HUES6 (cell line): ENCODE measurements around the gene TTC7B.

Experiments
- H3K27ac ChIP-seq: 2 replicates; pipeline ENCODE4 v1.7.0; 2013; ENCODE audit warnings: low read depth, mild to moderate bottlenecking, low read length, inconsistent platforms
- H3K27me3 ChIP-seq: 2 replicates; pipeline ENCODE4 v1.6.1; 2013; ENCODE audit warnings: low read length; ENCODE audit not compliant: control insufficient read depth, insufficient read depth
- H3K36me3 ChIP-seq: 2 replicates; pipeline ENCODE4 v1.6.1; 2013; ENCODE audit warnings: low read length; ENCODE audit not compliant: control insufficient read depth, insufficient read depth
- H3K4me1 ChIP-seq: 2 replicates; pipeline ENCODE4 v1.6.1; 2013; ENCODE audit warnings: low read length; ENCODE audit not compliant: control insufficient read depth, insufficient read depth
- H3K4me3 ChIP-seq: 2 replicates; pipeline ENCODE4 v1.5.1; 2013; ENCODE audit warnings: low read depth, low read length
- H3K9ac ChIP-seq: one replicate; pipeline ENCODE4 v1.6.1; 2013; ENCODE audit warnings: mild to moderate bottlenecking, low read length
- H3K9me3 ChIP-seq: 2 replicates; pipeline ENCODE4 v1.6.1; 2013; ENCODE audit warnings: low read depth, low read length; ENCODE audit not compliant: control insufficient read depth, insufficient read depth

Gene TTC7B

GRCh38 chr14:90626550-90626949 is 189.7 kb downstream of the TTC7B start:
- Histone ChIP-seq H3K9me3 (no peaks in the 10 kb centered on the region), H3K9ac (no peak overlapping the region), H3K27me3 (no peaks in the 10 kb centered on the region), H3K27ac (no peak overlapping the region), H3K4me3 (no peak overlapping the region), H3K36me3 (no peaks in the 10 kb centered on the region), H3K4me1 (peaks cover 15% of the 10 kb centered on the region)

- no peak overlapping the region for H3K27ac ChIP-seq
- no peak overlapping the region for H3K9ac ChIP-seq
- no peaks in the 10 kb centered on the region for H3K9me3 ChIP-seq
- no peaks in the 10 kb centered on the region for H3K27me3 ChIP-seq
- peaks cover 15% of the 10 kb centered on the region for H3K4me1 ChIP-seq
- no peaks in the 10 kb centered on the region for H3K36me3 ChIP-seq
- no peak overlapping the region for H3K4me3 ChIP-seq
These were observed 190.8 kb downstream of the TTC7B start for GRCh38 chr14:90625445-90625844.

DNA sequence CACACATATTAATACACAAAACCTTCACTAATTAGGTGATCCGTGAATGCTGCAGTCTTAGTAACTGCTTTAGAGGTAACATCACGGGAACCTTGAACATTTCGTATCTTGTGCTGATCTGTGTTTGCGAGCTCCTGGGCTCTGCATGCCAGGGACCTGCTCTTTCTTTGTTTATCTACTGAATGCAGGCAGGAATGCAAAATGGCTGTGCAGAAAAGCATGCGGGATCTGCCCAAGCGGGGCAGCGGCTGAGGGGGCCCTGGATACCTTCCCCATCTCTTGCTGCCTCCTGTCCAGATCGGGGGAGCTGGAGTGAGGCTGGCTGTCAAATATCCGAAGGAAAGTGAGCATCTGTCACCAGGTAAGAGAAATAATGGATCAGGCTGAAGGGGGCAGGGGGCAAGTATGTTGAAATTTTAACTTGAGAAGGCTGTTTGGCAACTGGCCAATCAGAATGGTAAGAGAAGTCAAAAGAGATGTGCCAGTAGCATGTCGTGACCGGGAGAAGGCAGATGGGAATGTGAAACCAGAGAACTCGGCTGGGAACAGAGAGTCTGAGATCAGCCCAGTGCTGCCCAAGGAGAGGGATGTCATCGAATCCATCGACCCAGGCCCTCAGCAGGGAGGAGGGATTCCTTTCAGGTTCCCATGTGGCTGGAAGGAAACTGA is 191.4 kb downstream of the TTC7B start:
- Histone ChIP-seq H3K9ac (peak overlapping the region; percentile 22), H3K36me3 (no peaks in the 10 kb centered on the region), H3K4me1 (peaks cover 15% of the 10 kb centered on the region), H3K4me3 (no peak overlapping the region), H3K27me3 (no peaks in the 10 kb centered on the region), H3K27ac (no peak overlapping the region), H3K9me3 (no peaks in the 10 kb centered on the region)

GRCh38 chr14:90624227-90624626 is 192.0 kb downstream of the TTC7B start:
- H3K4me3 ChIP-seq: no peak overlapping the region
- no peaks in the 10 kb centered on the region for H3K27me3 ChIP-seq
- no peak overlapping the region for H3K9ac ChIP-seq
- peaks cover 15% of the 10 kb centered on the region for H3K4me1 ChIP-seq
- H3K36me3 ChIP-seq: no peaks in the 10 kb centered on the region
- no peak overlapping the region for H3K27ac ChIP-seq
- H3K9me3 ChIP-seq: no peaks in the 10 kb centered on the region

DNA sequence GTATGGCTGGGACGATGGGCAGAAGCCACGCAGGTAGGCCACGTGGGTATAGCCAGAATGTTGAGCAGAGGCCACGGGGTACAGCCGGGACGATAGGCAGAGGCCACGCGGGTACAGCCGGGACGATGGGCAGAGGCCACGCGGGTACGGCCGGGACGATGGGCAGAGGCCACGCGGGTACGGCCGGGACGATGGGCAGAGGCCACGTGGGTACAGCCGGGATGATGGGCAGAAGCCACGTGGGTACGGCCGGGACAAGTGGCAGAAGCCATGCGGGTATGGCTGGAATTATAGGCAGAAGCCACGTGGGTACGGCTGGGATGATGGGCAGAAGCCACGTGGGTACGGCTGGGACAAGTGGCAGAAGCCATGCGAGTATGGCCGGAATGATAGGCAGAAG is 195.0 kb downstream of the TTC7B start:
- no peaks in the 10 kb centered on the region for H3K27me3 ChIP-seq

DNA sequence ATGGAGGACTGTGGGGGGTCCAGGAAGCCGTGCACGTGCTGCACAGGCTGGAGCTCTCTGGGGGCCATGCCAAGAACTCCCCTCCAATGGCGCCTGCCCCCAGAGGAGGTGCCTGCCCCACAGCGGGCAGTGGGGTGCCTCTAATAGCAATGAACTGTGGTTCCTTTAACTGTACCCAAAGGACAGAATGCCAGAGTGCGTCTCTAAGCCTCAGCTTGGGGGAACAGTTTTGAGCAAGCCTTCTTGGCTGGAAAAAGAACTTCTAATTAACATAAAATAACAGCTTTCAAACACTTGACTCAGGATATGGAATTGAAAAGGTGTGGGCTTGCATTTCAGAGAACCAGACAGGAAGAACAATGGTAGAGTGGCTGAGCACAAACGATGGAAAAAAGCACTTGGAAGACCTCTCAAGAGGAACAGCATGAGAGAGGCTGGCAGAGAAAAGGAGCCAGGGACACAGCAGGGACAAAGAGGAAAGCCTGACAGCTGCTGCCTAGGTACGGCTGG is 195.6 kb downstream of the TTC7B start:
- Histone ChIP-seq H3K9me3 (no peaks in the 10 kb centered on the region), H3K36me3 (no peaks in the 10 kb centered on the region), H3K4me3 (no peak overlapping the region), H3K9ac (no peak overlapping the region), H3K27me3 (no peaks in the 10 kb centered on the region), H3K4me1 (peaks cover 30% of the 10 kb centered on the region), H3K27ac (no peak overlapping the region)

More for the DNA sequence above, 195.0 kb downstream of the TTC7B start:
- Histone ChIP-seq H3K4me1 (peaks cover 26% of the 10 kb centered on the region), H3K9me3 (no peaks in the 10 kb centered on the region), H3K4me3 (no peak overlapping the region), H3K9ac (no peak overlapping the region), H3K27ac (no peak overlapping the region), H3K36me3 (no peaks in the 10 kb centered on the region)

DNA sequence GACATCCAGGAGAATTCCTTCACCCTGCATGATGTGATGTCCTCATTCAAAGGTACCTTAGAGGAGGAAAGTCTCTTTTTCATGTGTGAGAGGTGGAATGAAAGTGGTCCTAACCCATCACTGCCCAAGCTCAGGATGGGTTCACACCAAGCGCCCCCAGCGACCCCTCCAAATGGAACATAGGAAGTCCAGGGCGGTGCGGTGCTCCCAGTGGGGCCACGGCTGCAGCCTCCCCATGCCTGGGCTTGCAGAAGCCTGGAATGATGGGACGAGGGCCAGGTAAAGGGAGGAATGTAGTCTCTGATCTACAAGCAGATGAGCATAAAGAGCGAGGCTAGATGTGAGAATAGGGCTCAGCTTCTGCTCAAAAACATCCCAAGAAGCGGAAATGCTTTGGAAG is 196.3 kb downstream of the TTC7B start:
- Histone ChIP-seq H3K27me3 (no peaks in the 10 kb centered on the region), H3K4me3 (no peak overlapping the region), H3K4me1 (peaks cover 30% of the 10 kb centered on the region), H3K27ac (no peak overlapping the region), H3K9ac (no peak overlapping the region), H3K9me3 (no peaks in the 10 kb centered on the region), H3K36me3 (no peaks in the 10 kb centered on the region)

GRCh38 chr14:90617961-90618360 is 198.3 kb downstream of the TTC7B start:
- Histone ChIP-seq H3K27ac (no peak overlapping the region), H3K4me1 (peaks cover 27% of the 10 kb centered on the region), H3K9ac (no peak overlapping the region), H3K36me3 (no peaks in the 10 kb centered on the region), H3K27me3 (no peaks in the 10 kb centered on the region), H3K4me3 (no peak overlapping the region), H3K9me3 (no peaks in the 10 kb centered on the region)

DNA sequence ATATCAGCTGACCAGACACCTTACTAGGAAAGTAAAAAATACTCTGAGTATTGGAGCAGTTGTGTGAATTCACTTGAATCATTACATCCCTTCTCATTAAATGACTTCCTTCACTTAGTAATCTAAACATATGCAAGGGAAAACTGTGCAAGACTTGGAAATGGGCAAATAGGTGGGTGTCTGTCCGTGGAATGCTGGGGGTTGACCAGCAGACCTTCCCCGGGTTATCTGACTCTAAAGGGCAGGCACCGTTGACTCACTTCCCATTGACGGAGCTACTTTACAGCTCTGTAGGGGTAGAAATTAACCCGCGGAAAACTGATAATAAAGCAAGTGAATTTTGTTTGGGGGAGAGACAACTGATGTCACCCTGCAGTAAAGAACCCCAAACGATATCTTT is 199.3 kb downstream of the TTC7B start:
- H3K27me3 ChIP-seq: no peaks in the 10 kb centered on the region
- H3K9ac ChIP-seq: no peak overlapping the region
- H3K4me1 ChIP-seq: peaks cover 27% of the 10 kb centered on the region
- no peaks in the 10 kb centered on the region for H3K9me3 ChIP-seq
- no peak overlapping the region for H3K4me3 ChIP-seq
- H3K36me3 ChIP-seq: no peaks in the 10 kb centered on the region
- H3K27ac ChIP-seq: no peak overlapping the region

- no peaks in the 10 kb centered on the region for H3K36me3 ChIP-seq
- H3K4me3 ChIP-seq: no peak overlapping the region
- H3K4me1 ChIP-seq: peaks cover 27% of the 10 kb centered on the region
- no peak overlapping the region for H3K27ac ChIP-seq
- H3K9me3 ChIP-seq: no peaks in the 10 kb centered on the region
- no peak overlapping the region for H3K9ac ChIP-seq
- H3K27me3 ChIP-seq: no peaks in the 10 kb centered on the region
These were observed 199.9 kb downstream of the TTC7B start for GRCh38 chr14:90616313-90616712.

GRCh38 chr14:90615517-90616060 is 200.6 kb downstream of the TTC7B start:
- Histone ChIP-seq H3K36me3 (no peaks in the 10 kb centered on the region), H3K9me3 (no peaks in the 10 kb centered on the region), H3K27ac (peak overlapping the region; percentile 38; the same call in 1 of the 2 replicates), H3K9ac (no peak overlapping the region), H3K4me3 (no peak overlapping the region), H3K4me1 (peaks cover 27% of the 10 kb centered on the region), H3K27me3 (no peaks in the 10 kb centered on the region)
